ENCODE measurements around the gene TREX2.

DNA sequence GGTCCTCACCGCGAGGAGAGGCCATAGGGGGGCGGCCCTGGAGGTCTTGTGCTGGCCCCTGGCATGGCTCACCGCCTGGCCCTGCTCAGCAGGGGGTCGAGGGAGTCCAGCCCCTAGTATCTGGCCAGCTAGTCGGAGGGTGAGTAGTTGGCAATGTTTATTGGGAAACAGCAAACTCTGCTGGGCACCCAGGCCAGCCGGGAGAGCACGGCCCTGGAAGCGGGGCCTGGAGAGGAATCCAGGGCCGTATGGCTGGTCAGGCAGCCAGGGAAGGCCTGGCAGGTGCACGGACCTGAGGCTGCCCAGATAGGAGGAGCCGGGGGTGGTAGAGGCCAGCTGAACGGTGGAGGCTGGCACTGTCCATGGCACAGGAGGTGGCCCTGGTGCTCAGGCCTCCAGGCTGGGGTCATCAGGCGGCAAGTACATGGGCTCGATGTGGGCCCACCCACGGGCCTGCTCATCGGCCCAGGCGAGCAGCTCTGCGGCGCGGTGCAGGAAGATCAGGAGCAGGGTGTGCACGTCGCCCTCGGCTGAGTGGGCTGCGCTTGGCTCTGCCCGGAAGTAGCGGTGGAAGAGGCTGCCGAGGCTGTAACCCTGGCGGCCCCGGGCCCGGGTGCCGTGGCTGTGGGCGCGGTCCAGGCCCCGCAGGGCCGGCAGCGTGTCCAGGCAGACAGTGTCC is 1.4 kb downstream of the TREX2 start:
- TF ChIP-seq CTCF (IDR thresholded peaks at IDR 0.05) = no peak
- no peak for TF ChIP-seq POLR2A (IDR thresholded peaks at IDR 0.05)
